ENCODE data around the gene RNPS1. TPM values are rescaled to one million over a fixed set of nuclear protein-coding genes. Genes with fewer than 3 reads are reported as not detected.
"Not testable (repeated sequence)": the region's sequence is repeated elsewhere in the genome, so short reads cannot be mapped to it uniquely, and the experiment has no call there.

The RNPS1 gene
- polyA plus RNA-seq, 2 donors, result 41.4 to 100.0 TPM

- 75 to 76% methylated on average over 30 of the region's 30 CpGs for WGBS, 2 donors
- no peaks in the 10 kb centered on the region for H3K4me1 ChIP-seq (ENCODE audit: control insufficient read depth in 2 of 2, insufficient read depth in 2 of 2, low read length in 1 of 2)
Measured at GRCh38 chr16:2275476-2276367, 7.8 kb upstream of the RNPS1 start.

GRCh38 chr16:2273931-2274330, 6.0 kb upstream of the RNPS1 start:
- no peak overlapping the region for H3K27ac ChIP-seq (ENCODE audit: low read depth in 2 of 2, low read length in 1 of 2)
- no peaks in the 10 kb centered on the region for H3K9me3 ChIP-seq (ENCODE audit: control insufficient read depth in 2 of 2, insufficient read depth in 1 of 2, low read depth in 1 of 2, low read length in 1 of 2)
- no peak overlapping the region for H3K4me3 ChIP-seq (ENCODE audit: low read depth in 1 of 2, low read length in 2 of 2)
- no peaks in the 10 kb centered on the region for H3K27me3 ChIP-seq (ENCODE audit: control insufficient read depth in 1 of 2, insufficient read depth in 2 of 2, low read length in 2 of 2)
- H3K4me1 ChIP-seq (ENCODE audit: control insufficient read depth in 2 of 2, insufficient read depth in 2 of 2, low read length in 1 of 2), result peaks cover 0 to 12% of the 10 kb centered on the region in 2 donors
- H3K36me3 ChIP-seq (ENCODE audit: control insufficient read depth in 2 of 2, insufficient read depth in 2 of 2, low read length in 1 of 2), result peaks cover 0 to 3% of the 10 kb centered on the region in 2 donors
- 76 to 83% methylated on average over 10 of the region's 10 CpGs for WGBS, 2 donors

More at GRCh38 chr16:2275476-2276367, 7.8 kb upstream of the RNPS1 start:
- no peaks in the 10 kb centered on the region for H3K9me3 ChIP-seq (ENCODE audit: control insufficient read depth in 2 of 2, insufficient read depth in 1 of 2, low read depth in 1 of 2, low read length in 1 of 2)
- H3K4me3 ChIP-seq (ENCODE audit: low read depth in 1 of 2, low read length in 2 of 2), result no peak overlapping the region
- H3K36me3 ChIP-seq (ENCODE audit: control insufficient read depth in 2 of 2, insufficient read depth in 2 of 2, low read length in 1 of 2), result peaks cover 0 to 3% of the 10 kb centered on the region in 2 donors
- H3K27me3 ChIP-seq (ENCODE audit: control insufficient read depth in 1 of 2, insufficient read depth in 2 of 2, low read length in 2 of 2), result no peaks in the 10 kb centered on the region
- no peak overlapping the region for H3K27ac ChIP-seq (ENCODE audit: low read depth in 2 of 2, low read length in 1 of 2)

GRCh38 chr16:2273484-2273883, 5.6 kb upstream of the RNPS1 start:
- H3K36me3 ChIP-seq (ENCODE audit: control insufficient read depth in 2 of 2, insufficient read depth in 2 of 2, low read length in 1 of 2), result peaks cover 0 to 3% of the 10 kb centered on the region in 2 donors
- no peak overlapping the region for H3K4me3 ChIP-seq (ENCODE audit: low read depth in 1 of 2, low read length in 2 of 2)
- no peaks in the 10 kb centered on the region for H3K27me3 ChIP-seq (ENCODE audit: control insufficient read depth in 1 of 2, insufficient read depth in 2 of 2, low read length in 2 of 2)
- H3K9me3 ChIP-seq (ENCODE audit: control insufficient read depth in 2 of 2, insufficient read depth in 1 of 2, low read depth in 1 of 2, low read length in 1 of 2), result no peaks in the 10 kb centered on the region
- WGBS, 2 donors, result 80% methylated on average over 16 of the region's 16 CpGs
- H3K27ac ChIP-seq (ENCODE audit: low read depth in 2 of 2, low read length in 1 of 2), result no peak overlapping the region
- H3K4me1 ChIP-seq (ENCODE audit: control insufficient read depth in 2 of 2, insufficient read depth in 2 of 2, low read length in 1 of 2), result peaks cover 0 to 12% of the 10 kb centered on the region in 2 donors

- Histone ChIP-seq H3K27ac (ENCODE audit: low read depth in 2 of 2, low read length in 1 of 2) (no peak overlapping the region), H3K27me3 (ENCODE audit: control insufficient read depth in 1 of 2, insufficient read depth in 2 of 2, low read length in 2 of 2) (no peaks in the 10 kb centered on the region), H3K4me1 (ENCODE audit: control insufficient read depth in 2 of 2, insufficient read depth in 2 of 2, low read length in 1 of 2) (peaks cover 0 to 12% of the 10 kb centered on the region in 2 donors), H3K36me3 (ENCODE audit: control insufficient read depth in 2 of 2, insufficient read depth in 2 of 2, low read length in 1 of 2) (no peaks in the 10 kb centered on the region), H3K9me3 (ENCODE audit: control insufficient read depth in 2 of 2, insufficient read depth in 1 of 2, low read depth in 1 of 2, low read length in 1 of 2) (no peaks in the 10 kb centered on the region), H3K4me3 (ENCODE audit: low read depth in 1 of 2, low read length in 2 of 2) (no peak overlapping the region)
- 91% methylated on average over 12 to 14 of the region's 14 CpGs for WGBS, 2 donors
Measured at GRCh38 chr16:2271848-2272461, 4.0 kb upstream of the RNPS1 start.

GRCh38 chr16:2270588-2271470, 2.9 kb upstream of the RNPS1 start:
- H3K4me3 ChIP-seq (ENCODE audit: low read depth in 1 of 2, low read length in 2 of 2), result no peak overlapping the region

GRCh38 chr16:2270070-2270462, 2.1 kb upstream of the RNPS1 start:
- Histone ChIP-seq H3K36me3 (ENCODE audit: control insufficient read depth in 2 of 2, insufficient read depth in 2 of 2, low read length in 1 of 2) (no peaks in the 10 kb centered on the region), H3K4me1 (ENCODE audit: control insufficient read depth in 2 of 2, insufficient read depth in 2 of 2, low read length in 1 of 2) (peaks cover 0 to 15% of the 10 kb centered on the region in 2 donors), H3K4me3 (ENCODE audit: low read depth in 1 of 2, low read length in 2 of 2) (no peak overlapping the region), H3K27ac (ENCODE audit: low read depth in 2 of 2, low read length in 1 of 2) (no peak overlapping the region), H3K9me3 (ENCODE audit: control insufficient read depth in 2 of 2, insufficient read depth in 1 of 2, low read depth in 1 of 2, low read length in 1 of 2) (no peaks in the 10 kb centered on the region), H3K27me3 (ENCODE audit: control insufficient read depth in 1 of 2, insufficient read depth in 2 of 2, low read length in 2 of 2) (no peaks in the 10 kb centered on the region)
- 87 to 88% methylated on average over 9 of the region's 9 CpGs for WGBS, 2 donors

More at GRCh38 chr16:2270588-2271470, 2.9 kb upstream of the RNPS1 start:
- no peaks in the 10 kb centered on the region for H3K36me3 ChIP-seq (ENCODE audit: control insufficient read depth in 2 of 2, insufficient read depth in 2 of 2, low read length in 1 of 2)
- H3K27me3 ChIP-seq (ENCODE audit: control insufficient read depth in 1 of 2, insufficient read depth in 2 of 2, low read length in 2 of 2), result no peaks in the 10 kb centered on the region
- peaks cover 0 to 15% of the 10 kb centered on the region in 2 donors for H3K4me1 ChIP-seq (ENCODE audit: control insufficient read depth in 2 of 2, insufficient read depth in 2 of 2, low read length in 1 of 2)
- WGBS, 2 donors, result 85 to 86% methylated on average over 15 of the region's 15 CpGs
- no peak overlapping the region for H3K27ac ChIP-seq (ENCODE audit: low read depth in 2 of 2, low read length in 1 of 2)
- no peaks in the 10 kb centered on the region for H3K9me3 ChIP-seq (ENCODE audit: control insufficient read depth in 2 of 2, insufficient read depth in 1 of 2, low read depth in 1 of 2, low read length in 1 of 2)

GRCh38 chr16:2267505-2267912, 417 bp downstream of the RNPS1 start:
- not testable (repeated sequence) for H3K9me3 ChIP-seq (ENCODE audit: control insufficient read depth in 2 of 2, insufficient read depth in 1 of 2, low read depth in 1 of 2, low read length in 1 of 2); H3K27me3 ChIP-seq (ENCODE audit: control insufficient read depth in 1 of 2, insufficient read depth in 2 of 2, low read length in 2 of 2)
- 1% methylated on average over 25 to 54 of the region's 54 CpGs for WGBS, 2 donors
- peak overlapping the region; percentile 95 to 98 for H3K27ac ChIP-seq (ENCODE audit: low read depth in 2 of 2, low read length in 1 of 2)
- H3K36me3 ChIP-seq (ENCODE audit: control insufficient read depth in 2 of 2, insufficient read depth in 2 of 2, low read length in 1 of 2), result peaks cover 0 to 11% of the 10 kb centered on the region in 2 donors
- peak overlapping the region; percentile 71 to 82 for H3K4me3 ChIP-seq (ENCODE audit: low read depth in 1 of 2, low read length in 2 of 2)
- H3K4me1 ChIP-seq (ENCODE audit: control insufficient read depth in 2 of 2, insufficient read depth in 2 of 2, low read length in 1 of 2), result peaks cover 0 to 15% of the 10 kb centered on the region in 2 donors

GRCh38 chr16:2266887-2267286, 1.0 kb downstream of the RNPS1 start:
- Histone ChIP-seq H3K4me3 (ENCODE audit: low read depth in 1 of 2, low read length in 2 of 2) (peak overlapping the region in 1 of 2 donors; percentile 71), H3K36me3 (ENCODE audit: control insufficient read depth in 2 of 2, insufficient read depth in 2 of 2, low read length in 1 of 2) (peaks cover 4 to 17% of the 10 kb centered on the region in 2 donors), H3K4me1 (ENCODE audit: control insufficient read depth in 2 of 2, insufficient read depth in 2 of 2, low read length in 1 of 2) (peaks cover 0 to 15% of the 10 kb centered on the region in 2 donors)
- H3K9me3 ChIP-seq (ENCODE audit: control insufficient read depth in 2 of 2, insufficient read depth in 1 of 2, low read depth in 1 of 2, low read length in 1 of 2); H3K27ac ChIP-seq (ENCODE audit: low read depth in 2 of 2, low read length in 1 of 2); H3K27me3 ChIP-seq (ENCODE audit: control insufficient read depth in 1 of 2, insufficient read depth in 2 of 2, low read length in 2 of 2): not testable (repeated sequence)
- 3 to 5% methylated on average over 6 to 11 of the region's 12 CpGs for WGBS, 2 donors

GRCh38 chr16:2263026-2263425, 4.9 kb downstream of the RNPS1 start:
- peaks cover 9 to 21% of the 10 kb centered on the region in 2 donors for H3K36me3 ChIP-seq (ENCODE audit: control insufficient read depth in 2 of 2, insufficient read depth in 2 of 2, low read length in 1 of 2)
- H3K4me3 ChIP-seq (ENCODE audit: low read depth in 1 of 2, low read length in 2 of 2); H3K27me3 ChIP-seq (ENCODE audit: control insufficient read depth in 1 of 2, insufficient read depth in 2 of 2, low read length in 2 of 2); H3K27ac ChIP-seq (ENCODE audit: low read depth in 2 of 2, low read length in 1 of 2); H3K9me3 ChIP-seq (ENCODE audit: control insufficient read depth in 2 of 2, insufficient read depth in 1 of 2, low read depth in 1 of 2, low read length in 1 of 2); H3K4me1 ChIP-seq (ENCODE audit: control insufficient read depth in 2 of 2, insufficient read depth in 2 of 2, low read length in 1 of 2): not testable (repeated sequence)
- 85 to 86% methylated on average over 14 of the region's 14 CpGs for WGBS, 2 donors

All from esophagus (tissue), 2 donors.